GM19023 (cell line): ENCODE results near the gene CTAGE15.
A peak's percentile ranks its signal among the peaks of the same experiment; 100 is the strongest.
"Not testable (repeated sequence)": the region's sequence is repeated elsewhere in the genome, so short reads cannot be mapped to it uniquely, and the experiment has no call there.

Experiments used
- ATAC-seq: cut with Tn5 transposase; IDR thresholded peaks from one replicate; pipeline ENCODE4 v1.9.1; 2021; ENCODE audit warnings: mild to moderate bottlenecking, moderate library complexity; ENCODE audit not compliant: unreplicated experiment

Gene CTAGE15

GRCh38 chr7:143571501-143571900 lies at the start of gene CTAGE15:
Gene CTAGE15 (plus strand): TSS chr7:143571801. CDS start chr7:143571818, 17 bp downstream.
- not testable (repeated sequence) for ATAC-seq

- not testable (repeated sequence) for ATAC-seq
Measured at GRCh38 chr7:143522309-143522916, 49.2 kb upstream of the CTAGE15 start.

- ATAC-seq = not testable (repeated sequence)
Measured at GRCh38 chr7:143531169-143531926, 40.3 kb upstream of the CTAGE15 start.

GRCh38 chr7:143531932-143532331 lies 39.7 kb upstream of the CTAGE15 start:
- ATAC-seq = not testable (repeated sequence)

- ATAC-seq = not testable (repeated sequence)
Measured at GRCh38 chr7:143533213-143533839, 38.3 kb upstream of the CTAGE15 start.

- not testable (repeated sequence) for ATAC-seq
Measured at GRCh38 chr7:143536443-143536842, 35.2 kb upstream of the CTAGE15 start.

GRCh38 chr7:143543288-143544038 lies 28.1 kb upstream of the CTAGE15 start:
- not testable (repeated sequence) for ATAC-seq

GRCh38 chr7:143555968-143556367 lies 15.6 kb upstream of the CTAGE15 start:
- ATAC-seq = not testable (repeated sequence)

- not testable (repeated sequence) for ATAC-seq
Measured at GRCh38 chr7:143563306-143563705, 8.3 kb upstream of the CTAGE15 start.

GRCh38 chr7:143566001-143566400 lies 5.6 kb upstream of the CTAGE15 start:
- ATAC-seq = not testable (repeated sequence)

- not testable (repeated sequence) for ATAC-seq
Measured at GRCh38 chr7:143588183-143588582, 16.6 kb downstream of the CTAGE15 start.

- ATAC-seq = not testable (repeated sequence)
Measured at GRCh38 chr7:143589897-143590296, 18.3 kb downstream of the CTAGE15 start.

- not testable (repeated sequence) for ATAC-seq
Measured at GRCh38 chr7:143598086-143598485, 26.5 kb downstream of the CTAGE15 start.

GRCh38 chr7:143603549-143603948 lies 31.9 kb downstream of the CTAGE15 start:
- ATAC-seq = not testable (repeated sequence)

GRCh38 chr7:143606088-143606487 lies 34.5 kb downstream of the CTAGE15 start:
- not testable (repeated sequence) for ATAC-seq

GRCh38 chr7:143615545-143615944 lies 43.9 kb downstream of the CTAGE15 start:
- ATAC-seq = not testable (repeated sequence)

GRCh38 chr7:143617204-143617603 lies 45.6 kb downstream of the CTAGE15 start:
- not testable (repeated sequence) for ATAC-seq

GRCh38 chr7:143620058-143620457 lies 48.5 kb downstream of the CTAGE15 start:
- peak; percentile 23 for ATAC-seq

- peak; percentile 82 for ATAC-seq
Measured at GRCh38 chr7:143620646-143621045, 49.0 kb downstream of the CTAGE15 start, which contains the start of gene TCAF2. Gene TCAF2 (plus strand): TSS chr7:143620974.

GRCh38 chr7:143621175-143621574 lies 49.6 kb downstream of the CTAGE15 start:
- peak; percentile 31 for ATAC-seq

GRCh38 chr7:143622130-143622529 lies 50.5 kb downstream of the CTAGE15 start:
- ATAC-seq = peak; percentile 23
